Measurements from ENCODE around the gene HTT. TPM values are rescaled to one million over a fixed set of nuclear protein-coding genes. Genes with fewer than 3 reads are reported as not detected.

HTT gene
- total and polyA plus RNA-seq, 9 of the 15 experiments (the other 6 are each of a cell fraction or from before 2014, with no cell fraction given) = 0.66 to 31.6 (median 14.7) TPM

DNA sequence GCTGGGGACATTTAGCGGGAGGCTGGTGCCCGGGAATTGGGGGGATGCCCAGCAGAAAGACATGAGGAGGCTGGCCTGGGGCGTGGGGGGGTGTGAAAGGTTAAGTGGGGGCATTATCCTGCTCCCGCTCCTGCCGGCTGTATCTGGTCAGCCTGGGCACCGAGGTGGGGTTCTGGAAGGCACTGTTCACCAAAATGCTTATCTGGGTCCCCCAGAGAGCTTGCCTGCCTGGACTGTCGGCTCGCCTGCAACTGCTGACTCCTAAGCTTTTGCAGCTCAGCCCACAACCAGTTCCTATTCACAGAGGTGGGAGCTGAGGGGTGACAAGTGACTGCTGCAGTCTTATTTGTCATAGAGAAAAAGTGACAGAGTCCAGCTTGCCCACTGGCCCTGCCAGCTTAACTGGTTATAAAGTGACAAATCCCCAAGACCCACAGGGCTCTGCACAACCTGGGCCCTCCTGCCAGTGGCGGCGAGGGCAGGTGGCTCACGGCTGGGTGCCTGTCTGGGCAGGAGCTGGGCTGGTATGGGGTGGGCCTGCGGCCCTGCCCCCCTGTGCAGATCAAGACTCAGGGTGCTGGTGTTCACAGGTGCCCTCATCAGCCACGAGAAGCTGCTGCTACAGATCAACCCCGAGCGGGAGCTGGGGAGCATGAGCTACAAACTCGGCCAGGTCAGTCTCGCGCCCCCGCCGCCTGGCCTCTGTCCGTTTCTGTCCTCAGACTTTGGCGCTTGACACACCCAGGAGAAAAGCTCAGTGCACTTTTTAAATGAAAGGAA lies 150.8 kb downstream of the HTT start:
- H3K9me3 ChIP-seq (replicated peaks; ENCODE audit: control insufficient read depth, insufficient read depth, low read depth, low read length) = no peaks in the 10 kb centered on the region
- no peak overlapping the region for H3K4me3 ChIP-seq
- no TSS peak for BruUV-seq (replicated peaks)
- peaks cover 53% of the 10 kb centered on the region for H3K36me3 ChIP-seq (ENCODE audit: control insufficient read depth, insufficient read depth, low read length)
- H3K4me2 ChIP-seq (ENCODE audit: insufficient read depth, low read length) = no peak overlapping the region
- 69% methylated on average over 7 of the region's 22 CpGs for WGBS (ENCODE audit: insufficient coverage, low coverage, missing lambda C conversion rate)
- ATAC-seq (no peak), FAIRE-seq (no peak), DNase-seq (ENCODE audit: extremely low read depth in 1 of 4, low spot score in 3 of 4) (no peak)
- ChIA-PET POLR2A (interaction anchor here (1.2 kb wide), 1 partner anchor 8 kb away, joined by 3 read pairs; no protein-coding TSS in a partner anchor), CTCF (ENCODE audit: low intra/inter-chr PET ratio) (no interaction called here)
- no peak overlapping the region for H2AFZ ChIP-seq (ENCODE audit: low read depth, low read length)
- peaks cover 0 to 4% of the 10 kb centered on the region in 2 experiments; a peak in 1 of 5 replicates for H3K4me1 ChIP-seq (replicated peaks in 1 of 2; ENCODE audit: control insufficient read depth in 2 of 2, insufficient read depth in 2 of 2, low read length in 2 of 2)
- H3K27ac ChIP-seq (ENCODE audit: extremely low read depth, low read depth, low read length) = no peak overlapping the region
- in situ Hi-C loops (cut with MboI) = no loop called here
- no peaks in the 10 kb centered on the region for H3K79me2 ChIP-seq (ENCODE audit: control insufficient read depth, insufficient read depth, low read length)
- intact Hi-C loops (cut with micrococcal nuclease) = no loop called here
- no peaks in the 10 kb centered on the region for H3K27me3 ChIP-seq (ENCODE audit: control insufficient read depth in 2 of 2, insufficient read depth in 2 of 2, low read length in 2 of 2)
- H4K20me1 ChIP-seq (replicated peaks; ENCODE audit: control insufficient read depth, insufficient read depth, low read length) = no peaks in the 10 kb centered on the region
- H3K9ac ChIP-seq (ENCODE audit: insufficient read depth in 1 of 2, low read depth in 2 of 2, low read length in 2 of 2) = no peak overlapping the region; a peak in 1 of 4 replicates
- peaks cover 2% of the 10 kb centered on the region for H3K9me1 ChIP-seq (ENCODE audit: control insufficient read depth, insufficient read depth, low read length)
- TF ChIP-seq HDAC6 (IDR thresholded peaks at IDR 0.05; ENCODE audit: low read depth, low read length) (no peak), VEZF1 (CRISPR knock-in tag; IDR thresholded peaks at IDR 0.05) (no peak), AFF1 (IDR thresholded peaks at IDR 0.05; ENCODE audit: low read depth in 1 of 2, partially characterized antibody in 2 of 2) (no peak), ZFPM2 (CRISPR knock-in tag; IDR thresholded peaks at IDR 0.05) (no peak), ARHGAP35 (IDR thresholded peaks at IDR 0.05; ENCODE audit: partially characterized antibody) (no peak), FOXM1 (IDR thresholded peaks at IDR 0.05; ENCODE audit: low read depth) (no peak), FOXM1 (CRISPR knock-in tag; IDR thresholded peaks at IDR 0.05; ENCODE audit: low read depth) (no peak), CBX3 (IDR thresholded peaks at IDR 0.05; ENCODE audit: borderline replicate concordance in 1 of 2, low read length in 2 of 2) (no peak), SRSF1 (IDR thresholded peaks at IDR 0.05; ENCODE audit: low read depth, low read length) (no peak), TOE1 (IDR thresholded peaks at IDR 0.05; ENCODE audit: borderline replicate concordance) (no peak), TOE1 (CRISPR knock-in tag; IDR thresholded peaks at IDR 0.05; ENCODE audit: borderline replicate concordance, low read depth) (no peak), RNF2 (IDR thresholded peaks at IDR 0.05) (no peak)
- TF ChIP-seq, protein P1, sequence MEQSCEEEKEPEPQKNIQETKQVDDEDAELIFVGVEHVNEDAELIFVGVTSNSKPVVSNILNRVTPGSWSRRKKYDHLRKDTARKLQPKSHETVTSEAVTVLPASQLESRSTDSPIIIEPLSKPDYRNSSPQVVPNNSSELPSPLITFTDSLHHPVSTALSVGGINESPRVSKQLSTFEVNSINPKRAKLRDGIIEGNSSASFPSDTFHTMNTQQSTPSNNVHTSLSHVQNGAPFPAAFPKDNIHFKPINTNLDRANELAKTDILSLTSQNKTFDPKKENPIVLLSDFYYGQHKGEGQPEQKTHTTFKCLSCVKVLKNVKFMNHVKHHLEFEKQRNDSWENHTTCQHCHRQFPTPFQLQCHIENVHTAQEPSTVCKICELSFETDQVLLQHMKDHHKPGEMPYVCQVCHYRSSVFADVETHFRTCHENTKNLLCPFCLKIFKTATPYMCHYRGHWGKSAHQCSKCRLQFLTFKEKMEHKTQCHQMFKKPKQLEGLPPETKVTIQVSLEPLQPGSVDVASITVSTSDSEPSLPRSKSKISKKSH (CRISPR knock-in tag; IDR thresholded peaks at IDR 0.05) = no peak
- TF ChIP-seq, protein P2, sequence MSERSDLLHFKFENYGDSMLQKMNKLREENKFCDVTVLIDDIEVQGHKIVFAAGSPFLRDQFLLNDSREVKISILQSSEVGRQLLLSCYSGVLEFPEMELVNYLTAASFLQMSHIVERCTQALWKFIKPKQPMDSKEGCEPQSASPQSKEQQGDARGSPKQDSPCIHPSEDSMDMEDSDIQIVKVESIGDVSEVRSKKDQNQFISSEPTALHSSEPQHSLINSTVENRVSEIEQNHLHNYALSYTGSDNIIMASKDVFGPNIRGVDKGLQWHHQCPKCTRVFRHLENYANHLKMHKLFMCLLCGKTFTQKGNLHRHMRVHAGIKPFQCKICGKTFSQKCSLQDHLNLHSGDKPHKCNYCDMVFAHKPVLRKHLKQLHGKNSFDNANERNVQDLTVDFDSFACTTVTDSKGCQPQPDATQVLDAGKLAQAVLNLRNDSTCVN (CRISPR knock-in tag; IDR thresholded peaks at IDR 0.05) = no peak
